ENCODE results near the gene MEPCE. TPM values are rescaled to one million over a fixed set of nuclear protein-coding genes. Genes with fewer than 3 reads are reported as not detected.

The MEPCE gene
- total RNA-seq, 1 experiment from 2014 or later: 43.3 TPM

- intact Hi-C loops (cut with micrococcal nuclease; ENCODE audit: unreplicated experiment): no loop called here
- H3K4me3 Mint-ChIP-seq (ENCODE audit: unreplicated experiment): peak overlapping the region; percentile 33
- H3K27ac Mint-ChIP-seq (ENCODE audit: unreplicated experiment): no peak overlapping the region
- Histone ChIP-seq H3K4me1 (0 out of 2 replicates have a peak, but pooled peaks cover 10% of the 10 kb centered on the region), H3K27me3 (replicated peaks; ENCODE audit: control insufficient read depth, insufficient read depth, low read length) (no peaks in the 10 kb centered on the region), H3K9me3 (no peaks in the 10 kb centered on the region), H3K4me3 (ENCODE audit: low read depth, low read length) (no peak overlapping the region), H3K36me3 (ENCODE audit: control insufficient read depth, insufficient read depth, low read length) (no peaks in the 10 kb centered on the region; the same call in 1 of the 2 replicates)
- ChIA-PET CTCF (no interaction called here), POLR2A (no interaction called here)
- H3K4me1 Mint-ChIP-seq (ENCODE audit: low read depth, unreplicated experiment): peaks cover 23% of the 10 kb centered on the region
- peaks cover 70% of the 10 kb centered on the region for H3K36me3 Mint-ChIP-seq (ENCODE audit: insufficient read depth, unreplicated experiment)
- H3K9me3 Mint-ChIP-seq (ENCODE audit: unreplicated experiment): no peaks in the 10 kb centered on the region
- no TSS peak for BruUV-seq (replicated peaks)
- no peak for DNase-seq
- peaks cover 4% of the 10 kb centered on the region for H3K27me3 Mint-ChIP-seq (ENCODE audit: insufficient read depth, unreplicated experiment)
- no peak for TF ChIP-seq CTCF (IDR thresholded peaks at IDR 0.05; ENCODE audit: insufficient read depth in 1 of 2, low read depth in 1 of 2, low read length in 1 of 2, severe bottlenecking in 1 of 2, unreplicated experiment in 1 of 2)
Observed at GRCh38 chr7:100433592-100434296, 4.1 kb downstream of the MEPCE start.

- Mint-ChIP-seq H3K9me3 (ENCODE audit: unreplicated experiment) (no peaks in the 10 kb centered on the region), H3K27ac (ENCODE audit: unreplicated experiment) (peak overlapping the region; percentile 96), H3K4me1 (ENCODE audit: low read depth, unreplicated experiment) (peaks cover 23% of the 10 kb centered on the region), H3K27me3 (ENCODE audit: insufficient read depth, unreplicated experiment) (peaks cover under 1% of the 10 kb centered on the region), H3K4me3 (ENCODE audit: unreplicated experiment) (peak overlapping the region; percentile 88), H3K36me3 (ENCODE audit: insufficient read depth, unreplicated experiment) (peaks cover 62% of the 10 kb centered on the region)
- no peak for TF ChIP-seq CTCF (IDR thresholded peaks at IDR 0.05; ENCODE audit: insufficient read depth in 1 of 2, low read depth in 1 of 2, low read length in 1 of 2, severe bottlenecking in 1 of 2, unreplicated experiment in 1 of 2)
- H3K9me3 ChIP-seq: no peaks in the 10 kb centered on the region
- peak overlapping the region; percentile 91 for H3K4me3 ChIP-seq (ENCODE audit: low read depth, low read length)
- H3K4me1 ChIP-seq: 0 out of 2 replicates have a peak, but pooled peaks cover 10% of the 10 kb centered on the region
- H3K36me3 ChIP-seq (ENCODE audit: control insufficient read depth, insufficient read depth, low read length): no peaks in the 10 kb centered on the region; the same call in 1 of the 2 replicates
- no TSS peak for BruUV-seq (replicated peaks)
- CTCF ChIA-PET: no interaction called here
- POLR2A ChIA-PET: no interaction called here
- no peak for DNase-seq
- intact Hi-C loops (cut with micrococcal nuclease; ENCODE audit: unreplicated experiment): no loop called here
- H3K27me3 ChIP-seq (replicated peaks; ENCODE audit: control insufficient read depth, insufficient read depth, low read length): no peaks in the 10 kb centered on the region
Observed at GRCh38 chr7:100434297-100435144, 4.9 kb downstream of the MEPCE start.

Measured in Caco-2 (cell line).